Thyroid gland (tissue), 4 donors: Measurements from ENCODE around the gene MRPL41.

Experiments used
- POLR2A ChIP-seq, 2 donors: fragments of 450-650 bp; IDR thresholded peaks; one replicate each; pipeline ENCODE4 v1.6.1; 2017; ENCODE audit warnings: antibody characterized with exemption in 2 of 2, mild to moderate bottlenecking in 2 of 2, moderate library complexity in 1 of 2
- TF ChIP-seq, protein P1 (sequence below), 6 experiments: fragments of 200-600 bp in 3 of 6; fragments of 450-650 bp in 3 of 6; sonication (generic) in 3 of 6; IDR thresholded peaks; one replicate each; pipeline ENCODE4 v1.5.1; 2016 to 2019; ENCODE audit warnings: antibody characterized with exemption in 6 of 6, mild to moderate bottlenecking in 2 of 6, inconsistent platforms in 1 of 6, moderate library complexity in 1 of 6

- TF ChIP-seq POLR2A (IDR thresholded peaks at IDR 0.05), result no peak
- TF ChIP-seq, protein P1, sequence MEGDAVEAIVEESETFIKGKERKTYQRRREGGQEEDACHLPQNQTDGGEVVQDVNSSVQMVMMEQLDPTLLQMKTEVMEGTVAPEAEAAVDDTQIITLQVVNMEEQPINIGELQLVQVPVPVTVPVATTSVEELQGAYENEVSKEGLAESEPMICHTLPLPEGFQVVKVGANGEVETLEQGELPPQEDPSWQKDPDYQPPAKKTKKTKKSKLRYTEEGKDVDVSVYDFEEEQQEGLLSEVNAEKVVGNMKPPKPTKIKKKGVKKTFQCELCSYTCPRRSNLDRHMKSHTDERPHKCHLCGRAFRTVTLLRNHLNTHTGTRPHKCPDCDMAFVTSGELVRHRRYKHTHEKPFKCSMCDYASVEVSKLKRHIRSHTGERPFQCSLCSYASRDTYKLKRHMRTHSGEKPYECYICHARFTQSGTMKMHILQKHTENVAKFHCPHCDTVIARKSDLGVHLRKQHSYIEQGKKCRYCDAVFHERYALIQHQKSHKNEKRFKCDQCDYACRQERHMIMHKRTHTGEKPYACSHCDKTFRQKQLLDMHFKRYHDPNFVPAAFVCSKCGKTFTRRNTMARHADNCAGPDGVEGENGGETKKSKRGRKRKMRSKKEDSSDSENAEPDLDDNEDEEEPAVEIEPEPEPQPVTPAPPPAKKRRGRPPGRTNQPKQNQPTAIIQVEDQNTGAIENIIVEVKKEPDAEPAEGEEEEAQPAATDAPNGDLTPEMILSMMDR (IDR thresholded peaks at IDR 0.05), result no peak
Observed at GRCh38 chr9:137504432-137504777, 47.3 kb upstream of the MRPL41 start.
